ENCODE results near the gene ODF2L.

The ODF2L gene

DNA sequence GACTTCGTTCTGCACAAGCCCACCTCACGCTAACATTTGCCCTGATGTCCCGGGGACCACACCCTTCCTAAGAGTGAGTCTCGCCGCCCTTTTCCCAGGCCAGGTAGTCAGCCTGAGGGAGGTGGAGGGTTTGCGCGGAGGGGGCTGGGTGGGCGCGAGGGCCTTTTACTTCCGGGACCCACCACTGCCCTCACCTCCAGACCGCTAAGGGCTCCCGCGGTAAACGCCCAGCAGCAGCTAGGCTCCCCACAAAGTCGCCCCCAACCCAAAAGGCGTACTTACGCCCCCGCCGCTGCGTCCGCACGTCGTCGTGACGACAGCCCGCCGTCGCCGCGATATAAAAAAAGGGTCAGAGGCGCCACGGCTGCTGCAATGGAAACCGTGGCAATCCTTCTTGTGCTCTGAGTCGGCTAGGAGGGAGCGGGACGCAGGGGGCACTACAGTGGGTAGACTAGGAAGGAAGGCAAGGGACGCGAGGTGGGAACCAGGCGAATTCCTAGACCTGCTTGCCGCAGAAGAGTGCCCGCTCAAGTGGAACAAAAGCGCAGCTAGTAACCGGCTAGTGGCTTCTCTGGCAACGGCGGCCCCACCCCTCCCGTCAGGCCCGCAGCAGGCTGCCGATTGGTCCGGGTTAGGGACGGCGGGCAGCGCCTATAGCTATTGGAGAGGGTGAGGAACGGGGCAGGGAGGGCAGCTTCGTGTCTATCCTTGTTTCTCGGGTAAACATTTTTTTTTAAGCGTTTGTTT is at the start of gene ODF2L:
Gene ODF2L, minus strand, starts transcription at position 573 of the 747 bp plus-strand sequence. CDS start 9,296 bp downstream, outside the sequence.
- DNase-seq (ENCODE audit: low read depth in 2 of 2, low spot score in 1 of 2) = peak; percentile 64 to 74

- no peak for DNase-seq (ENCODE audit: low read depth in 2 of 2, low spot score in 1 of 2)
Measured at GRCh38 chr1:86445919-86446318, 49.8 kb upstream of the ODF2L start.

- DNase-seq (ENCODE audit: low read depth in 2 of 2, low spot score in 1 of 2) = no peak
Measured at GRCh38 chr1:86441997-86442396, 45.9 kb upstream of the ODF2L start.

DNA sequence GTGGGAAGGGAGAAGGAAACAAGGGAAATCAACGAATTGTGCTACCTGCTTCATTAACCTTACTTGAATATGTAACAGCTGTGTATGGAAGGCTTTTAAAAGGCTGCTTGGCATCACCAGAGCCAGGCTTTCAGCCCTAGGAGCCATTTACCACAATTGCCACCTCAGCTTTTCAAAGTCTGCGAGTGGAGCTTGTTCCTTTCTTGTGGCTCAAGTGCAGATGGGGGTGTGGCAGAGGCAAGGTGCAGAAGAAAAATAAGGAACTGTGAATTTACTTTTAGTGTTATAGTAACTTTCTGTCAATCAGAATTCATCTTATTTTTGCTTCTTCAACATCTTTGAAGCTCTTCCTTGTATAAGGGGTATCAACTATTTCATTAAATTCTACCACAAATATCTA is 45.5 kb upstream of the ODF2L start:
- DNase-seq (ENCODE audit: low read depth in 2 of 2, low spot score in 1 of 2) = no peak

DNA sequence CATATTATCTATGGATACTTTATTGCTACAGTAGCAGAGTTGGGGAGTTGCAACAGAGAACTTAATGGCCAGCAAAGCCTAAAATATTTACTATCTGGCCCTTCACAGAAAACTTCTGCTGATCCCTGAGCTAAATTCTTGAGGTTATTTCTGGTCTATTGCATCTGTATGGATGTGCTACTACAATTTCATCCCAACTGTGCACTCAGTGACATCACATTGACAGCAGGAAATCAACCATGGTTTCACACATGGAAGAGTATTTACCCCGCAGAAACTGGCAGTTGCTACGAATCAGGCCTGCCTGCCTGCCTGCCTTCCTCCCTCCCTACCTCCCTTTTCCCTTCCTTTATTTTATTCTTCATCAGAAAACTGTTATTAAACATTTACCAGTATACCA is 39.9 kb upstream of the ODF2L start:
- no peak for DNase-seq (ENCODE audit: low read depth in 2 of 2, low spot score in 1 of 2)

- DNase-seq (ENCODE audit: low read depth in 2 of 2, low spot score in 1 of 2) = no peak
Measured at GRCh38 chr1:86435327-86435726, 39.2 kb upstream of the ODF2L start.

- DNase-seq (ENCODE audit: low read depth in 2 of 2, low spot score in 1 of 2) = no peak
Measured at GRCh38 chr1:86434059-86434458, 37.9 kb upstream of the ODF2L start.

GRCh38 chr1:86430376-86430775 is 34.3 kb upstream of the ODF2L start:
- DNase-seq (ENCODE audit: low read depth in 2 of 2, low spot score in 1 of 2) = no peak

- no peak for DNase-seq (ENCODE audit: low read depth in 2 of 2, low spot score in 1 of 2)
Measured at GRCh38 chr1:86429835-86430234, 33.7 kb upstream of the ODF2L start.

DNA sequence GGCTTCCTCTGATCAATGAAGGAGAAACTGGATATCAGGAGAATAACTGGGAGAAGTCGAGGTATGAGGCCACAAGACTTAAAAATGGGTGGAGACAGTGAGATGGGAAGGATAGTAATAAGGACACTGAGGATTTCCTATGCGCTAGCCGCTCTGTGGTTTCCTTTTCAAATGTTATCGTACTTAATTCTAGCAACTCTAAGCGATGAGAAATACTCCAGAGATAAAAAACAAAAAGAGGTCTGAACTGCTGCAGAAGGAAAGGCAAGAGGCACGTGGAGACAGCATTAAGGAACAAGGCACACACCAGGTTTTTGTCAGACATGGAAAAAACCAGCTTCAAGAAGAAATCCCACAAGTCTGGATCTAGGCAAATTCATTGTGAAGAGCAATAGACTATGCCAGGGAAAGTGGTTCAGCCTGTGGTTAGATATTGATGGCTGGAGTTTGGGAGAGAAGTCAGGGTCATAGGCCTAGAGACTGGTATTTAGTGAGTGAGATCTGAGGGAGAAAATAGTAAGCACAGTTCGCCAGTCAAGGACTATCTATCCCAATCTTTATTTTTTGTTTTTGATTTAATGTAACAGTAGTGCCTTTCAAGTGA is 33.1 kb upstream of the ODF2L start:
- DNase-seq (ENCODE audit: low read depth in 2 of 2, low spot score in 1 of 2) = no peak

DNA sequence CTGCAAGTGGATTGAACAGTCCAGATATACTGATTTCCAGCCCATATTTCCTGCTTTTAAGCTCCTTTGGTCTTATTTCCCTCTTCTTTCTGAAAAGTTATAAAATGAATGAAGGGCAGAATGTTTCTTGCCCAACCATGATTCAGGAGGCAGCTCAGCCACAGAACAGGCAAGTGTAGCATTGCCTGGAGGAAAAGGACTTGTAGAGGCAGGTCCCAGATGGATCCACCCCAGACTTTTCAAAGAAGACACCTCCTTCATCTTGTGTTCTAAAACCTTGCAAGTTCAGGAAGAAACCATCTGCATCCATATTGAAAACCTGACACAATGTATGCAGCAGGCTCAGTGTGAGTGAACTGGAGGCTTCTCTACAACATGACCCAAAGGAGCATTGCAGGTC is 27.8 kb upstream of the ODF2L start, which contains the start of gene CLCA2:
Gene CLCA2, plus strand, starts transcription at position 299 of the 400 bp plus-strand sequence. Its CDS starts 77 bp downstream, at position 376.
- DNase-seq (ENCODE audit: low read depth in 2 of 2, low spot score in 1 of 2) = no peak

- DNase-seq (ENCODE audit: low read depth in 2 of 2, low spot score in 1 of 2) = no peak
Measured at GRCh38 chr1:86423473-86423872, 27.4 kb upstream of the ODF2L start.

DNA sequence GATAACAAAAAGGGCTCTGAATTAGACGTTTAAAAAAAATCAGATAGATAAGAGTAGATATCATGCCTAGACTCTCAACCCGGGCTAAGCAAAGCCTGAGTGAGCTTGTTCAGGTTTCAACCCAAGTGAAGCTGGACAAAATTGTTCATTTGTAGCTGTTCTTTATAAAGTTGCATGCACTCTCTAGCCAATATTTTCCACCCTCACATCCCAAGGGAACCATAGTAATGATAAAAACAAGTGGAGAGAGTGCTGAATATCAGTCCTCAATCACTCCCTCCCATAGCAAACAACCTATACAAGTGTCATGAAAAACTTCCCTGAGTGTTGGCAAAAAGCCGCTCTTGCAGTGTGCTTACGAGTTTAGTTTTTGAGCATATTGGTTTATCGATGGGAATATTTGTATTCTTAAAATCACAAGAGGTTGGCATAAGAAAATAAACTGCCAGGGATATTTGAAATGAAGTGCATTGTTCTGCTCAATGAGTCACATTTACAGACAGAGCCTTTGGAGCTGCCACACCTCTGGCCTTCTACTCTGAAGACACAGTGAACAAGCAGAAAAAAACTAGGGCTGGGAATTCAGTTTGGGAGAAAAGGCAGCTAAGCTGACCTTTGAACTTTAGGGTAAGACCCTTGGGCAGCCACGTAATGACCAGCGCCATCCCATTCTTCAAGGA is 25.6 kb upstream of the ODF2L start:
- DNase-seq (ENCODE audit: low read depth in 2 of 2, low spot score in 1 of 2) = no peak

DNA sequence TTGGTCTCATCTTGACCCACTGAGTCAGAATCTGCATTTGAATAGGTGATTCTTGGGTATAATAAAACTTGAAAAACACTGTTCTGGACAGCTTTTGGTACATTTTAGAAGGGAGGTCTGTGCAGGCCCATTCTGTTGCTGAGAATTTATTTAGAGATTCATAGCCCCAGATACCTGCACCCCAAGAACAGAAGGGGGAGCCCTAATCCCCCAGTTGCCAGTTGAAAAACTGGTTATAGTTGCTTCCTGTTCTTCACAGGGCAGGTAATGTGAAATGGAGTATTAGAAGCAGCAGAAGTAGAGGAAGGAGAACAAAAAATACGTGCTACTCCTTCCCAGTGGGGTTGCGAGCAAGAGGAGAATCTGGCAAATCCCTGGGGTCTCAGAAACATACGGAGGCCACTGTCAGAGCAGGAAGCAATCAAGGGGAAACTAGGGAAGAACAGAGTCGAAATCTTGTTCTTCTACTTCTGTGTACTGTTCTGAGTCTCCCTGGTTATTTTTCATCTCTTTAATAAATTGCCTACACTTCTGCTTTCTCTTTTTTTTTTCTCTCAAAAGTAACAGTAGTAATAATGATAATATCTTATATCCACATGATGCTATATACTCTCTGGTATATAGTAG is 23.3 kb upstream of the ODF2L start:
- no peak for DNase-seq (ENCODE audit: low read depth in 2 of 2, low spot score in 1 of 2)

DNA sequence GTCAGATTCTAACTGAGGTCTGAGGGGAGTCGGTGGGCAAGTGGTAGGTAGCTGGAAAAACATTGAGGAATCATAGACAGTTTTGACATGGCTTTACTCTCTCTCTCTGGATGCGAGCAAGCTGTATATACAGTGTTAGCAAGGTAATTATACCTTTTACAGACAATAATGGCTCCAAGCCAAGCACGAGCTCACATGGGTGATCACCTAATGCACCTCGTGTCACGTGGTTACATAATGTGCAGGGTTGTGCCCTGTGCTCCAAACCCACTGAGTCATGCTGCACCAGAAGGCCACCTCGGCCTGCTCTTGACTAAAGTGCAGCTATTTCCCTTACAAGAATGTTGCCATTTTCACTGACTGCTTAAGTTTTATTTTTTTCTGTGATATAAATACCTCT is 20.2 kb upstream of the ODF2L start:
- no peak for DNase-seq (ENCODE audit: low read depth in 2 of 2, low spot score in 1 of 2)

GRCh38 chr1:86410879-86411278 is 14.8 kb upstream of the ODF2L start:
- DNase-seq (ENCODE audit: low read depth in 2 of 2, low spot score in 1 of 2) = no peak

- no peak for DNase-seq (ENCODE audit: low read depth in 2 of 2, low spot score in 1 of 2)
Measured at GRCh38 chr1:86409416-86410021, 13.4 kb upstream of the ODF2L start.

GRCh38 chr1:86396498-86396890 is 371 bp upstream of the ODF2L start:
- no peak for DNase-seq (ENCODE audit: low read depth in 2 of 2, low spot score in 1 of 2)

- DNase-seq (ENCODE audit: low read depth in 2 of 2, low spot score in 1 of 2) = no peak
Measured at GRCh38 chr1:86394416-86394815, 1.7 kb downstream of the ODF2L start.

GRCh38 chr1:86389307-86389706 is 6.8 kb downstream of the ODF2L start:
- no peak for DNase-seq (ENCODE audit: low read depth in 2 of 2, low spot score in 1 of 2)

DNA sequence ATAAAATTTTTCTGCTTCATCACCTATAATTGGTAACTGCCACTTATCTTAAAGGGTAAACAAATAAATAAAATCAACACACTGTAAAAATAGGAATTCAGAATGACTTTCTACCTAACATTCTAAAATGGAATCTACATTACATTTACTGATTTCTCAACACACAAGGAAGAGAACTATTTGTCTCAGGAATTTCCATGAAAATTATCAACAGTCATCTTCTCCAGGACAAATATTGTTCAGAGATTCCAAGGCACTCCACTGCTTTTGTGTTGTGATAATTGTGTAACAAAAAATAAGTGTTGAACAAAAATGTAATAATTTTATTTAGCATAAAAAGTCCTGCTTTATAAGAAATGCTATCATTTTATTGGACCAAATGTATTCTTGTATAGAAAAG is 7.3 kb downstream of the ODF2L start:
- no peak for DNase-seq (ENCODE audit: low read depth in 2 of 2, low spot score in 1 of 2)
